ENCODE measurements around the gene CACNA2D2.

Gene CACNA2D2

GRCh38 chr3:50422153-50422552, 81.3 kb downstream of the CACNA2D2 start:
- H3K4me3 ChIP-seq (replicated peaks in 1 of 2; ENCODE audit: low read depth in 2 of 2, low read length in 2 of 2) = no peak overlapping the region
- no peak for DNase-seq (ENCODE audit: low read depth in 2 of 2)
- TF ChIP-seq, protein P1, sequence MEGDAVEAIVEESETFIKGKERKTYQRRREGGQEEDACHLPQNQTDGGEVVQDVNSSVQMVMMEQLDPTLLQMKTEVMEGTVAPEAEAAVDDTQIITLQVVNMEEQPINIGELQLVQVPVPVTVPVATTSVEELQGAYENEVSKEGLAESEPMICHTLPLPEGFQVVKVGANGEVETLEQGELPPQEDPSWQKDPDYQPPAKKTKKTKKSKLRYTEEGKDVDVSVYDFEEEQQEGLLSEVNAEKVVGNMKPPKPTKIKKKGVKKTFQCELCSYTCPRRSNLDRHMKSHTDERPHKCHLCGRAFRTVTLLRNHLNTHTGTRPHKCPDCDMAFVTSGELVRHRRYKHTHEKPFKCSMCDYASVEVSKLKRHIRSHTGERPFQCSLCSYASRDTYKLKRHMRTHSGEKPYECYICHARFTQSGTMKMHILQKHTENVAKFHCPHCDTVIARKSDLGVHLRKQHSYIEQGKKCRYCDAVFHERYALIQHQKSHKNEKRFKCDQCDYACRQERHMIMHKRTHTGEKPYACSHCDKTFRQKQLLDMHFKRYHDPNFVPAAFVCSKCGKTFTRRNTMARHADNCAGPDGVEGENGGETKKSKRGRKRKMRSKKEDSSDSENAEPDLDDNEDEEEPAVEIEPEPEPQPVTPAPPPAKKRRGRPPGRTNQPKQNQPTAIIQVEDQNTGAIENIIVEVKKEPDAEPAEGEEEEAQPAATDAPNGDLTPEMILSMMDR (IDR thresholded peaks at IDR 0.05; ENCODE audit: low read depth, low read length) = no peak

DNA sequence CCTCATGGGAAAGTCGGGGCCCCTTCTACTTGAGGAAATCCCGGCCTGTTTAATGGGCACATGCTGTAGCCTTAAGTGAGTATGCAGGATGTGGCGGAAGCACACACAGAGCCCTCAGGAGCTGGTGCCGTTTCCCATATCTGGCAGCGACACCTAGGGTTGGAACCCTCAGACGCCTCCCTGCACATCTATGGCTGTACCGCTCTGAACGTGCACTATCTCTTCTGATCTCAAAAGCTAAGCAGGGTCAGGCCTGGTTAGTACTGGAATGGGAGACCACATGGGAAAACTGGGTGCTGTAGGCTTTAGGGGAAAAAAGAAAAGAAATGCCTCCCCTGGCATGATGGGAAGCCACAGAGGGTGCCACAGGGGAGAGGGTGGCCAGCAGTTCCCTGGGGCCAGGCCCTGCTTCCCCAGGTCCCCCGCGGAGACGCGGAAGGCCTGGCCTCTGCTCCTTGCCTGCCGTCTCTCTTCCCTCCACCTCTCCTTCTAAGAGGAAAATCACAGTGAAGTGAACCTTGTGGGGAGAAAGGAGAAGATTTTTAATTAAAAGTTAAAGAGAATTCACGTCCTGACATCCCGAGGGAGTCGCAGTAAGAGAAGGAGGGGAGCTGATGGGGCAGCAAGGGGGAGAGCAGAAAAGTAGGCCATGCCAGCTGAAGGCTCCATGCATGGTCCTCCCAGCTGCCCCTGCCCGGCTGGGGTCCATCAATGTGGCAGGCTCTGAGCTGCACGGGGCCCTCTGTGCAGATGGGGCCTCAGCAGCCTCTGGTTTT, 83.7 kb downstream of the CACNA2D2 start:
- no peak overlapping the region for H3K4me3 ChIP-seq (replicated peaks in 1 of 2; ENCODE audit: low read depth in 2 of 2, low read length in 2 of 2)
- no peak for DNase-seq (ENCODE audit: low read depth in 2 of 2)
- TF ChIP-seq, protein P1 (IDR thresholded peaks at IDR 0.05; ENCODE audit: low read depth, low read length) = no peak

DNA sequence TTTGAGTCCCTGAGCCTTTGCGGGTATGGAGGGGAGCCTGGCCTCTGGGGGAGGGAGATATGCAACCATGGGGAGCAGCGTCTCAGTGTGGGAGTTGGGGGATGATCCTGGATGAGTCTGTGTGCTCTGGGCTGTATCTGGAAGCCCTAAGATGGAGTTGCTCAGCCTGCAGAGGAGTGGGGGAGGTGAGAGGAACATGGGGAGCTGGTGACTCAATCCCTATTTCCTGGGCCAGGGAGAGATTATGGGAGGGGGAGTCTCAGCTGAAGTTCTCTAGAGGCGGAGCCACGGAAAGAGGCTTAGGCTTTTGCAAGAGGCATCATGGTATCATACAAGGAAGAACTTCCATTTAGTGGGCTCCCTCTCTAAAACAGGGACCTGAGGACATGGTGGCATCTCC, 84.6 kb downstream of the CACNA2D2 start:
- no peak overlapping the region for H3K4me3 ChIP-seq (replicated peaks in 1 of 2; ENCODE audit: low read depth in 2 of 2, low read length in 2 of 2)
- DNase-seq (ENCODE audit: low read depth in 2 of 2) = peak; percentile 2 to 33
- TF ChIP-seq, protein P1 (IDR thresholded peaks at IDR 0.05; ENCODE audit: low read depth, low read length) = no peak

DNA sequence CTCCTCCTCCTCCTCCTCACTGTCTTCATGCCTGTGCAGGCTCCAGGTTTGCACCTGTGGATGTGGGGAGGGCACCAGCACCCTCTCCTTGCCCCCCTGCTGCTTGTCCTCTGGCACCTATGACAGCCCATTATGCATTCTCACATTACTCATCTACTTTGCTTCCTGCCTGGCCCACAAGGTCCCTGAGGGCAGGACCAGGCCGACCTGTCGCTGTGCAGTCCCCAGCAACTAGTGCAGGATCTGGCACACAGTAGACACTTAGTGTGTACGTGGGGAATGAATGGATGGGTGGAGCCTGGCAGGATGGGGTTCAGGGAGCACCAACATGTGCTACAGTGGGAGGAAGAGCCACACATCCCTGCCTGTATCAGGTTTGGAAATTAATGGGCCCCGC, 85.8 kb downstream of the CACNA2D2 start:
- DNase-seq (ENCODE audit: low read depth in 2 of 2) = no peak
- no peak overlapping the region for H3K4me3 ChIP-seq (replicated peaks in 1 of 2; ENCODE audit: low read depth in 2 of 2, low read length in 2 of 2)
- TF ChIP-seq, protein P1 (IDR thresholded peaks at IDR 0.05; ENCODE audit: low read depth, low read length) = no peak

- TF ChIP-seq, protein P1 (IDR thresholded peaks at IDR 0.05; ENCODE audit: low read depth, low read length) = no peak
- no peak overlapping the region for H3K4me3 ChIP-seq (replicated peaks in 1 of 2; ENCODE audit: low read depth in 2 of 2, low read length in 2 of 2)
- no peak for DNase-seq (ENCODE audit: low read depth in 2 of 2)
Measured at GRCh38 chr3:50416736-50417636, 86.4 kb downstream of the CACNA2D2 start.

DNA sequence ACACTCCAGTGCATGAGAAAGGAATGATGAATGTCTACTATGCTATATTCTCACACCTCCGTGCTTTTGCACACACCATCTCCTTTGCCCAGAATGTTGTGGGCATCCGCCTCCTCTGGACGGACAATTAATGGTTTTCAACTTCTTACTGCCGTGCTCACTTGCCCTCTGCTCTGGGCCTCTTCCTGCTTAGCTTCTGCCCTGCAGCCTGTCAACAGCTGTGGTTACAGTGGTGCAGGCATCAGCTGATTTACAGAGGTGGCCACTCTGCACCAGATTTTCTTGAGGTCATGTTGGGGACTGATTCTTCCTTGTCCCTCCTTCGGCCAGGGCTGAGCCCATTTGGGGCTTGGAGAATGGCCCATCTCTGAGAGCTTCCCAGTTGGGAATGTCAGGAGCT, 87.6 kb downstream of the CACNA2D2 start:
- H3K4me3 ChIP-seq (replicated peaks in 1 of 2; ENCODE audit: low read depth in 2 of 2, low read length in 2 of 2) = no peak overlapping the region
- no peak for DNase-seq (ENCODE audit: low read depth in 2 of 2)
- TF ChIP-seq, protein P1 (IDR thresholded peaks at IDR 0.05; ENCODE audit: low read depth, low read length) = no peak

Measured in cardiac fibroblast (primary cell).